ENCODE results near the gene STK38. TPM values are rescaled to one million over a fixed set of nuclear protein-coding genes. Genes with fewer than 3 reads are reported as not detected.
A peak's percentile ranks its signal among the peaks of the same experiment; 100 is the strongest.

Gene STK38
- total and polyA plus RNA-seq, 2 of the 13 experiments (the other 11 are each of a cell fraction or from before 2014, with no cell fraction given), result 10.3 to 20.7 TPM

DNA sequence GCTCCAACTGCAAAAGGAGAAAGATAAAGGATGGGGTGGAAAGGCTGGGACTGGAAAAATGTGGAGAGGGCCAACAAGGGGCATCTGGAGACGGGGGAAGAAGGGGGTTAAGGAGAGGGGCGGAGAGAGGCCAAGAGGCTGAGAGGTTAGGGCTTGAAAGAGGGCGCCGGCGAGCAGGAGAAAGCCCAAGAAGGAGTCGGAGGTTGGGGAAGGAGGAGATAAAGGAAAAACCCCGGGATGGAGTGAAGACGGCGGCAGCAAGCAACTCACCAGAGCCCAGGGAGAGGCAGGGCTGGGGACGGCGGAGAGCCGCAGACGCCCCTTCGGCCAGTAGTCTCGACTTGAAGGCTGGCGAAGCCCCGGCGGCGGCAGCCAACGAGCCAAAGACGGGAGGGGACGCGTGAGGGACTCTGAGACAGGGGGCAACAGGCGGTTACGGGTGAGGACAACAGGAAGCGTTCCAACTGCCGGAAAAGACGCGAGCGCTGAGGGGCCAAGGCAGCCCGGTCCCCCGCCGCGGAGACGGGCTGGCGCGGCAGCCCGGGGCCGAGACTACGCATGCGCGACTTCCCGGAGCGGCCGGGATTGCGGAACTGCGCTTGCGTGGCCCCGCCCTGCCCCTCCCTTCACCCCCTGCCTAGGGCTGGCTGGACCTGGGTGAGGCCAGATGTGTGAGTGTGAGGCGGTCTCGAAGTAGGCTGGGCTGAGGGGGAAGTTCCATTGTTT is at the start of gene STK38 (continued):
- no peak for TF ChIP-seq PTBP1 (IDR thresholded peaks at IDR 0.05; ENCODE audit: low read depth, low read length, poor library complexity, severe bottlenecking)
- TF ChIP-seq GMEB1 (CRISPR knock-in tag; IDR thresholded peaks at IDR 0.05; ENCODE audit: borderline replicate concordance), result peak; percentile 37; the same call in 1 of the 2 replicates
- peak; percentile 92 for TF ChIP-seq ZNF782 (CRISPR knock-in tag; IDR thresholded peaks at IDR 0.05; ENCODE audit: borderline replicate concordance)
- TF ChIP-seq PPARG (CRISPR knock-in tag; conservative IDR thresholded peaks at IDR 0.05), result no peak
- TF ChIP-seq ZBTB21 (CRISPR knock-in tag; IDR thresholded peaks at IDR 0.05), result no peak
- peak; percentile 44; the same call in 1 of the 2 replicates for TF ChIP-seq TARDBP (CRISPR knock-in tag; IDR thresholded peaks at IDR 0.05)
- TF ChIP-seq, protein P1, sequence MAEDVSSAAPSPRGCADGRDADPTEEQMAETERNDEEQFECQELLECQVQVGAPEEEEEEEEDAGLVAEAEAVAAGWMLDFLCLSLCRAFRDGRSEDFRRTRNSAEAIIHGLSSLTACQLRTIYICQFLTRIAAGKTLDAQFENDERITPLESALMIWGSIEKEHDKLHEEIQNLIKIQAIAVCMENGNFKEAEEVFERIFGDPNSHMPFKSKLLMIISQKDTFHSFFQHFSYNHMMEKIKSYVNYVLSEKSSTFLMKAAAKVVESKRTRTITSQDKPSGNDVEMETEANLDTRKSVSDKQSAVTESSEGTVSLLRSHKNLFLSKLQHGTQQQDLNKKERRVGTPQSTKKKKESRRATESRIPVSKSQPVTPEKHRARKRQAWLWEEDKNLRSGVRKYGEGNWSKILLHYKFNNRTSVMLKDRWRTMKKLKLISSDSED (CRISPR knock-in tag; IDR thresholded peaks at IDR 0.05), result no peak
- no peak for TF ChIP-seq ZNF180 (CRISPR knock-in tag; IDR thresholded peaks at IDR 0.05; ENCODE audit: borderline replicate concordance, low read depth)
- TF ChIP-seq, protein P2, sequence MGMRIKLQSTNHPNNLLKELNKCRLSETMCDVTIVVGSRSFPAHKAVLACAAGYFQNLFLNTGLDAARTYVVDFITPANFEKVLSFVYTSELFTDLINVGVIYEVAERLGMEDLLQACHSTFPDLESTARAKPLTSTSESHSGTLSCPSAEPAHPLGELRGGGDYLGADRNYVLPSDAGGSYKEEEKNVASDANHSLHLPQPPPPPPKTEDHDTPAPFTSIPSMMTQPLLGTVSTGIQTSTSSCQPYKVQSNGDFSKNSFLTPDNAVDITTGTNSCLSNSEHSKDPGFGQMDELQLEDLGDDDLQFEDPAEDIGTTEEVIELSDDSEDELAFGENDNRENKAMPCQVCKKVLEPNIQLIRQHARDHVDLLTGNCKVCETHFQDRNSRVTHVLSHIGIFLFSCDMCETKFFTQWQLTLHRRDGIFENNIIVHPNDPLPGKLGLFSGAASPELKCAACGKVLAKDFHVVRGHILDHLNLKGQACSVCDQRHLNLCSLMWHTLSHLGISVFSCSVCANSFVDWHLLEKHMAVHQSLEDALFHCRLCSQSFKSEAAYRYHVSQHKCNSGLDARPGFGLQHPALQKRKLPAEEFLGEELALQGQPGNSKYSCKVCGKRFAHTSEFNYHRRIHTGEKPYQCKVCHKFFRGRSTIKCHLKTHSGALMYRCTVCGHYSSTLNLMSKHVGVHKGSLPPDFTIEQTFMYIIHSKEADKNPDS (CRISPR knock-in tag; IDR thresholded peaks at IDR 0.05), result no peak
- TF ChIP-seq, protein P3, sequence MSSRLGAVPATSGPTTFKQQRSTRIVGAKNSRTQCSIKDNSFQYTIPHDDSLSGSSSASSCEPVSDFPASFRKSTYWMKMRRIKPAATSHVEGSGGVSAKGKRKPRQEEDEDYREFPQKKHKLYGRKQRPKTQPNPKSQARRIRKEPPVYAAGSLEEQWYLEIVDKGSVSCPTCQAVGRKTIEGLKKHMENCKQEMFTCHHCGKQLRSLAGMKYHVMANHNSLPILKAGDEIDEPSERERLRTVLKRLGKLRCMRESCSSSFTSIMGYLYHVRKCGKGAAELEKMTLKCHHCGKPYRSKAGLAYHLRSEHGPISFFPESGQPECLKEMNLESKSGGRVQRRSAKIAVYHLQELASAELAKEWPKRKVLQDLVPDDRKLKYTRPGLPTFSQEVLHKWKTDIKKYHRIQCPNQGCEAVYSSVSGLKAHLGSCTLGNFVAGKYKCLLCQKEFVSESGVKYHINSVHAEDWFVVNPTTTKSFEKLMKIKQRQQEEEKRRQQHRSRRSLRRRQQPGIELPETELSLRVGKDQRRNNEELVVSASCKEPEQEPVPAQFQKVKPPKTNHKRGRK (CRISPR knock-in tag; IDR thresholded peaks at IDR 0.05), result 0 out of 2 replicates have a peak, but pooled peaks have one; percentile 21
- 0 out of 2 replicates have a peak, but pooled peaks have one; percentile 22 for TF ChIP-seq ZNF629 (CRISPR knock-in tag; conservative IDR thresholded peaks at IDR 0.05)
- TF ChIP-seq ZNF33A (CRISPR knock-in tag; IDR thresholded peaks at IDR 0.05; ENCODE audit: borderline replicate concordance), result 0 out of 2 replicates have a peak, but pooled peaks have one; percentile 14
- TF ChIP-seq, protein P4, sequence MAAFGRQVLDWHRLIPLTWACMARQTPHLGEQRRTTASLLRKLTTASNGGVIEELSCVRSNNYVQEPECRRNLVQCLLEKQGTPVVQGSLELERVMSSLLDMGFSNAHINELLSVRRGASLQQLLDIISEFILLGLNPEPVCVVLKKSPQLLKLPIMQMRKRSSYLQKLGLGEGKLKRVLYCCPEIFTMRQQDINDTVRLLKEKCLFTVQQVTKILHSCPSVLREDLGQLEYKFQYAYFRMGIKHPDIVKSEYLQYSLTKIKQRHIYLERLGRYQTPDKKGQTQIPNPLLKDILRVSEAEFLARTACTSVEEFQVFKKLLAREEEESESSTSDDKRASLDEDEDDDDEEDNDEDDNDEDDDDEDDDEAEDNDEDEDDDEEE (CRISPR knock-in tag; IDR thresholded peaks at IDR 0.05), result no peak
- TF ChIP-seq AKAP8 (CRISPR knock-in tag; IDR thresholded peaks at IDR 0.05), result peak; percentile 72; the same call in 1 of the 2 replicates
- no peak for TF ChIP-seq JUNB (CRISPR knock-in tag; IDR thresholded peaks at IDR 0.05; ENCODE audit: borderline replicate concordance)
- TF ChIP-seq TRAFD1 (CRISPR knock-in tag; IDR thresholded peaks at IDR 0.05; ENCODE audit: borderline replicate concordance), result no peak
